SK-N-SH (cell line): ENCODE data around the gene PAPSS2.

Source experiments
- POLR2AphosphoS5 ChIP-seq: IDR thresholded peaks from 2 replicates; pipeline ENCODE4 v1.6.1; 2012; ENCODE audit warnings: low read depth, low read length
- RFX5 ChIP-seq: IDR thresholded peaks from 2 replicates; pipeline ENCODE4 v1.6.1; 2012; ENCODE audit warnings: mild to moderate bottlenecking, improper control_type of control experiment, low read length
- YY1 ChIP-seq: IDR thresholded peaks from 2 replicates; pipeline ENCODE4 v1.4.0; 2012; ENCODE audit warnings: low read depth, mild to moderate bottlenecking
- TF ChIP-seq, protein P1 (sequence below): IDR thresholded peaks from 2 replicates; pipeline ENCODE4 v1.6.1; 2012; ENCODE audit warnings: mild to moderate bottlenecking, low read depth, low read length, moderate library complexity
- TF ChIP-seq, protein P2 (sequence below): IDR thresholded peaks from 2 replicates; pipeline ENCODE4; 2012
- TF ChIP-seq, protein P3 (sequence below): fragments of 200-600 bp; sonication (generic); IDR thresholded peaks from 2 replicates; pipeline ENCODE4 v1.6.1; 2017; ENCODE audit warnings: antibody characterized with exemption, mild to moderate bottlenecking, moderate library complexity
- TF ChIP-seq, protein P4 (sequence below): IDR thresholded peaks from 2 replicates; pipeline ENCODE4 v1.4.0; 2012; ENCODE audit warnings: low read depth
- TF ChIP-seq, protein P5 (sequence below): IDR thresholded peaks from 2 replicates; pipeline ENCODE4 v1.4.0; 2012; ENCODE audit warnings: low read depth, borderline replicate concordance

DNA sequence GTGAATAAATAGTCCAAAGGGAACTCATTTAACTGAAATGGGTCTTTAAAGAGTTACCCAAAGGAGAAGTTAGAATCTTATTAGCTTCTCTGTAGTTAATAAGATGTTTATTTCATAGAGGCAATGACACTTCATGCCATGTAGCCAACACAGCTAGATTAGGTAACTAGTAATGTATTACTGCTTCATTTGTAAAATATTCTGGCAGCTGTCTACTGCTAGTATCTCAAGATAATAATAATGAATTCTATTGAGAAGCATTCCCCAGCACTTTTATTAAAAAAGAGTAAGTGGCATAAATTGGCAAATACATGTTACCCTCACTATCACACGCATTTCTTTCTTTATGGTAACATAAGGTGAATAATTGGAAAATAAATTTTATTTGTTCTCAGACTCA, 10.1 kb downstream of the PAPSS2 start:
- TF ChIP-seq, protein P1, sequence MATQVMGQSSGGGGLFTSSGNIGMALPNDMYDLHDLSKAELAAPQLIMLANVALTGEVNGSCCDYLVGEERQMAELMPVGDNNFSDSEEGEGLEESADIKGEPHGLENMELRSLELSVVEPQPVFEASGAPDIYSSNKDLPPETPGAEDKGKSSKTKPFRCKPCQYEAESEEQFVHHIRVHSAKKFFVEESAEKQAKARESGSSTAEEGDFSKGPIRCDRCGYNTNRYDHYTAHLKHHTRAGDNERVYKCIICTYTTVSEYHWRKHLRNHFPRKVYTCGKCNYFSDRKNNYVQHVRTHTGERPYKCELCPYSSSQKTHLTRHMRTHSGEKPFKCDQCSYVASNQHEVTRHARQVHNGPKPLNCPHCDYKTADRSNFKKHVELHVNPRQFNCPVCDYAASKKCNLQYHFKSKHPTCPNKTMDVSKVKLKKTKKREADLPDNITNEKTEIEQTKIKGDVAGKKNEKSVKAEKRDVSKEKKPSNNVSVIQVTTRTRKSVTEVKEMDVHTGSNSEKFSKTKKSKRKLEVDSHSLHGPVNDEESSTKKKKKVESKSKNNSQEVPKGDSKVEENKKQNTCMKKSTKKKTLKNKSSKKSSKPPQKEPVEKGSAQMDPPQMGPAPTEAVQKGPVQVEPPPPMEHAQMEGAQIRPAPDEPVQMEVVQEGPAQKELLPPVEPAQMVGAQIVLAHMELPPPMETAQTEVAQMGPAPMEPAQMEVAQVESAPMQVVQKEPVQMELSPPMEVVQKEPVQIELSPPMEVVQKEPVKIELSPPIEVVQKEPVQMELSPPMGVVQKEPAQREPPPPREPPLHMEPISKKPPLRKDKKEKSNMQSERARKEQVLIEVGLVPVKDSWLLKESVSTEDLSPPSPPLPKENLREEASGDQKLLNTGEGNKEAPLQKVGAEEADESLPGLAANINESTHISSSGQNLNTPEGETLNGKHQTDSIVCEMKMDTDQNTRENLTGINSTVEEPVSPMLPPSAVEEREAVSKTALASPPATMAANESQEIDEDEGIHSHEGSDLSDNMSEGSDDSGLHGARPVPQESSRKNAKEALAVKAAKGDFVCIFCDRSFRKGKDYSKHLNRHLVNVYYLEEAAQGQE: no peak
- TF ChIP-seq RFX5 (no peak), POLR2AphosphoS5 (no peak), YY1 (no peak)
- TF ChIP-seq, protein P2, sequence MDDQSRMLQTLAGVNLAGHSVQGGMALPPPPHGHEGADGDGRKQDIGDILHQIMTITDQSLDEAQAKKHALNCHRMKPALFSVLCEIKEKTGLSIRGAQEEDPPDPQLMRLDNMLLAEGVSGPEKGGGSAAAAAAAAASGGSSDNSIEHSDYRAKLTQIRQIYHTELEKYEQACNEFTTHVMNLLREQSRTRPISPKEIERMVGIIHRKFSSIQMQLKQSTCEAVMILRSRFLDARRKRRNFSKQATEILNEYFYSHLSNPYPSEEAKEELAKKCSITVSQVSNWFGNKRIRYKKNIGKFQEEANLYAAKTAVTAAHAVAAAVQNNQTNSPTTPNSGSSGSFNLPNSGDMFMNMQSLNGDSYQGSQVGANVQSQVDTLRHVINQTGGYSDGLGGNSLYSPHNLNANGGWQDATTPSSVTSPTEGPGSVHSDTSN: no peak
- TF ChIP-seq, protein P3, sequence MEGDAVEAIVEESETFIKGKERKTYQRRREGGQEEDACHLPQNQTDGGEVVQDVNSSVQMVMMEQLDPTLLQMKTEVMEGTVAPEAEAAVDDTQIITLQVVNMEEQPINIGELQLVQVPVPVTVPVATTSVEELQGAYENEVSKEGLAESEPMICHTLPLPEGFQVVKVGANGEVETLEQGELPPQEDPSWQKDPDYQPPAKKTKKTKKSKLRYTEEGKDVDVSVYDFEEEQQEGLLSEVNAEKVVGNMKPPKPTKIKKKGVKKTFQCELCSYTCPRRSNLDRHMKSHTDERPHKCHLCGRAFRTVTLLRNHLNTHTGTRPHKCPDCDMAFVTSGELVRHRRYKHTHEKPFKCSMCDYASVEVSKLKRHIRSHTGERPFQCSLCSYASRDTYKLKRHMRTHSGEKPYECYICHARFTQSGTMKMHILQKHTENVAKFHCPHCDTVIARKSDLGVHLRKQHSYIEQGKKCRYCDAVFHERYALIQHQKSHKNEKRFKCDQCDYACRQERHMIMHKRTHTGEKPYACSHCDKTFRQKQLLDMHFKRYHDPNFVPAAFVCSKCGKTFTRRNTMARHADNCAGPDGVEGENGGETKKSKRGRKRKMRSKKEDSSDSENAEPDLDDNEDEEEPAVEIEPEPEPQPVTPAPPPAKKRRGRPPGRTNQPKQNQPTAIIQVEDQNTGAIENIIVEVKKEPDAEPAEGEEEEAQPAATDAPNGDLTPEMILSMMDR: no peak
- TF ChIP-seq, protein P4, sequence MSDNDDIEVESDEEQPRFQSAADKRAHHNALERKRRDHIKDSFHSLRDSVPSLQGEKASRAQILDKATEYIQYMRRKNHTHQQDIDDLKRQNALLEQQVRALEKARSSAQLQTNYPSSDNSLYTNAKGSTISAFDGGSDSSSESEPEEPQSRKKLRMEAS: no peak
- TF ChIP-seq, protein P5, sequence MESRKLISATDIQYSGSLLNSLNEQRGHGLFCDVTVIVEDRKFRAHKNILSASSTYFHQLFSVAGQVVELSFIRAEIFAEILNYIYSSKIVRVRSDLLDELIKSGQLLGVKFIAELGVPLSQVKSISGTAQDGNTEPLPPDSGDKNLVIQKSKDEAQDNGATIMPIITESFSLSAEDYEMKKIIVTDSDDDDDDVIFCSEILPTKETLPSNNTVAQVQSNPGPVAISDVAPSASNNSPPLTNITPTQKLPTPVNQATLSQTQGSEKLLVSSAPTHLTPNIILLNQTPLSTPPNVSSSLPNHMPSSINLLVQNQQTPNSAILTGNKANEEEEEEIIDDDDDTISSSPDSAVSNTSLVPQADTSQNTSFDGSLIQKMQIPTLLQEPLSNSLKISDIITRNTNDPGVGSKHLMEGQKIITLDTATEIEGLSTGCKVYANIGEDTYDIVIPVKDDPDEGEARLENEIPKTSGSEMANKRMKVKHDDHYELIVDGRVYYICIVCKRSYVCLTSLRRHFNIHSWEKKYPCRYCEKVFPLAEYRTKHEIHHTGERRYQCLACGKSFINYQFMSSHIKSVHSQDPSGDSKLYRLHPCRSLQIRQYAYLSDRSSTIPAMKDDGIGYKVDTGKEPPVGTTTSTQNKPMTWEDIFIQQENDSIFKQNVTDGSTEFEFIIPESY: no peak
